HG03460 (cell line): ENCODE data around the gene USP21.
A peak's percentile ranks its signal among the peaks of the same experiment; 100 is the strongest.

Source experiments
- ATAC-seq: cut with Tn5 transposase; IDR thresholded peaks from one replicate; pipeline ENCODE4 v1.9.1; 2021; ENCODE audit not compliant: unreplicated experiment

The USP21 gene

GRCh38 chr1:161209790-161210409, 50.6 kb downstream of the USP21 start:
- ATAC-seq = peak; percentile 57

DNA sequence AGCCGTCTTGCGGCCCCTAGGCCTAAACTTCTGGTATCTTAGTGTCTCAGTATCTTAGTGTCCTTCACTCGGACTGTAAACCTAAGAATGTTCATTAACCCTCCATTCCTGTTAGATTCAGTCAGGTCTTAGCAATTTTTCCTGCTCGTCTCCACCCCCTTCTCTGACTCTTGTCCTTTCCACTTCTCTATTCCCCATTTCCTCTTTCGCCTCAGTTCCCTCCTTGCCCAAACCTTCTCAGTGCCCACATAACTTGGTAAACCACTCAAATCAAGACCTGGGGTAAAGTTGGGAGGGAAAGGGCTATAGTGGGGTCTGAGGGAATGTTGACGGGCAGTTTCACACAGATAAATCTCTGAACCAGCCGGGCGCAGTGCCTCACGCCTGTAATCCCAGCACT, 55.1 kb downstream of the USP21 start:
- ATAC-seq = no peak

DNA sequence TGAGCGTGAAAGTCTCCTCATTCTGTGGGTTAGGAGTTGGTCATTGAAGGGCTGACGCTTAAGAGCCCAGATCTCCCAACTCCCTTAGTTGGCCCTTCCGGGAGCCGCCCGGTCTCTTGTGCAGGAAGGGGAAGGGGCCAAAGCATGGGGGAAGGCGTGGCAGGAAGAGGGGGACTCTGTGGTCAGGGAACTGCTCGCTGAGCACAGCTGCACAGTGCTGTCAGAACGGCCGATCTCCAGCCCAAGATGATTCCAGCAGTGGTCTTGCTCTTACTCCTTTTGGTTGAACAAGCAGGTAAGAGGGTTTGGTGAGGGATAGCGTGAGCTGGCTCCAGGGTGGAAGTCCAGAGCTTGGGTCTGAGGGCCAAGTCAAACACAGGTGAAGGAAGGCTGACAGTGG, 55.8 kb downstream of the USP21 start, which contains the start of gene FCER1G:
FCER1G (plus strand) TSS at position 220 of the 400 bp plus-strand sequence; CDS start at position 247, 27 bp downstream.
- no peak for ATAC-seq
